Activated CD4-positive, alpha-beta memory T cell treated with anti-CD3 and anti-CD28 coated beads for 36 hours (primary cell): ENCODE data around the gene PAK1IP1. TPM values are rescaled to one million over a fixed set of nuclear protein-coding genes. Genes with fewer than 3 reads are reported as not detected.
"Not testable (repeated sequence)": the region's sequence is repeated elsewhere in the genome, so short reads cannot be mapped to it uniquely, and the experiment has no call there.

Experiments
- CTCF ChIA-PET: fragments of 350-600 bp; sonication (Branson Sonifier 250); formaldehyde crosslinking; loops from one replicate; lab custom pipeline; 2021; ENCODE audit warnings: antibody characterized with exemption, inconsistent platforms; lab: Charles Lee
- POLR2A ChIA-PET: fragments of 350-600 bp; sonication (Branson Sonifier 250); formaldehyde crosslinking; loops from one replicate; lab custom pipeline; 2021; ENCODE audit warnings: antibody characterized with exemption; lab: Charles Lee
- DNase-seq: peaks from one replicate; pipeline ENCODE4 v3.0.0-alpha.2; 2020
- H3K27ac Mint-ChIP-seq: one replicate; pipeline ENCODE4 v1.8.0; 2021; ENCODE audit warnings: mixed read lengths
- H3K27me3 Mint-ChIP-seq: one replicate; pipeline ENCODE4 v1.8.0; 2021; ENCODE audit warnings: mixed read lengths
- H3K36me3 Mint-ChIP-seq: one replicate; pipeline ENCODE4 v1.8.0; 2021; ENCODE audit warnings: mixed read lengths
- H3K4me1 Mint-ChIP-seq: one replicate; pipeline ENCODE4 v1.8.0; 2021; ENCODE audit warnings: low read depth, mixed read lengths
- H3K4me3 Mint-ChIP-seq: one replicate; pipeline ENCODE4 v1.8.0; 2021; ENCODE audit warnings: mild to moderate bottlenecking, mixed read lengths
- H3K9me3 Mint-ChIP-seq: one replicate; pipeline ENCODE4 v1.8.0; 2021; ENCODE audit warnings: mixed read lengths
- intact Hi-C: fragments of 100-400 bp; cut with micrococcal nuclease; formaldehyde crosslinking; loops from one replicate; pipeline ENCODE4 v1.15.1; 2023
- total RNA-seq, 2 experiments: library from RNA; stranded (reverse); gene quantifications; one replicate each; pipeline ENCODE4 v1.2.3, GENCODE V29; 2021

PAK1IP1 gene
- total RNA-seq, 2 experiments from 2014 or later, result 28.2 to 32.8 TPM

- CTCF ChIA-PET, result interaction anchor here (0.9 to 2.1 kb wide), 8 partner anchors 13 to 346 kb away, joined by 3 to 5 read pairs (median 4); partner anchors contain the start of gene SMIM13
- intact Hi-C loops, result loop anchor here (1.0 to 5.0 kb wide), 5 partner anchors 24 to 345 kb away; partner anchors contain the start of genes C6orf52, MAK, PAK1IP1 and SMIM13
- H3K27ac Mint-ChIP-seq, result peak within 1 kb of the TSS; percentile 86
Observed at GRCh38 chr6:10747251-10747972, 52.6 kb downstream of the PAK1IP1 start, which contains the start of gene TMEM14B. TSS of gene TMEM14B (plus strand) at chr6:10747805. CDS start at chr6:10749246, 1,441 bp downstream.

GRCh38 chr6:10749734-10750133, 55.0 kb downstream of the PAK1IP1 start:
- DNase-seq, result no peak
- intact Hi-C loops, result loop anchor here (5.0 kb wide), 1 partner anchor 343 kb away; the partner anchor contains the start of gene SMIM13
- no peak overlapping the region for H3K4me3 Mint-ChIP-seq
- ChIA-PET POLR2A (no interaction called here), CTCF (interaction anchor here (1.0 kb wide), 1 partner anchor 240 kb away, joined by 4 read pairs; no protein-coding TSS in a partner anchor)
- H3K9me3 Mint-ChIP-seq, result no peaks in the 10 kb centered on the region
- H3K27me3 Mint-ChIP-seq, result no peaks in the 10 kb centered on the region
- H3K36me3 Mint-ChIP-seq, result peaks cover 43% of the 10 kb centered on the region
- no peak overlapping the region for H3K27ac Mint-ChIP-seq
- H3K4me1 Mint-ChIP-seq, result peaks cover 54% of the 10 kb centered on the region

More at GRCh38 chr6:10747251-10747972, 52.6 kb downstream of the PAK1IP1 start, which contains the start of gene TMEM14B:
- peaks cover 47% of the 10 kb centered on the region for H3K4me1 Mint-ChIP-seq
- peaks cover 26% of the 10 kb centered on the region for H3K36me3 Mint-ChIP-seq
- H3K9me3 Mint-ChIP-seq, result no peaks in the 10 kb centered on the region
- peak within 1 kb of the TSS; percentile 88 for H3K4me3 Mint-ChIP-seq
- DNase-seq, result peak; percentile 100
- H3K27me3 Mint-ChIP-seq, result no peaks in the 10 kb centered on the region
- POLR2A ChIA-PET, result interaction anchor here (0.6 to 2.6 kb wide), 8 partner anchors 17 to 91 kb away, joined by 3 to 16 read pairs (median 4); partner anchors contain the start of genes C6orf52, MAK, PAK1IP1 and TMEM14C

- peaks cover 50% of the 10 kb centered on the region for H3K36me3 Mint-ChIP-seq
- H3K27me3 Mint-ChIP-seq, DNase-seq, H3K27ac Mint-ChIP-seq, intact Hi-C loops, H3K9me3 Mint-ChIP-seq, H3K4me3 Mint-ChIP-seq: not testable (repeated sequence)
- H3K4me1 Mint-ChIP-seq, result peaks cover 55% of the 10 kb centered on the region
- CTCF ChIA-PET, result interaction anchor here (1.0 kb wide), 1 partner anchor 9 kb away, joined by 3 read pairs; no protein-coding TSS in a partner anchor
- POLR2A ChIA-PET, result interaction anchor here (0.6 kb wide), 1 partner anchor 71 kb away, joined by 4 read pairs; no protein-coding TSS in a partner anchor
Observed at GRCh38 chr6:10750568-10750967, 55.8 kb downstream of the PAK1IP1 start.

GRCh38 chr6:10751757-10752156, 57.0 kb downstream of the PAK1IP1 start:
- DNase-seq, H3K4me3 Mint-ChIP-seq, H3K9me3 Mint-ChIP-seq, CTCF ChIA-PET, intact Hi-C loops, H3K27ac Mint-ChIP-seq, H3K27me3 Mint-ChIP-seq, POLR2A ChIA-PET: not testable (repeated sequence)
- H3K4me1 Mint-ChIP-seq, result peaks cover 50% of the 10 kb centered on the region
- peaks cover 58% of the 10 kb centered on the region for H3K36me3 Mint-ChIP-seq

- Mint-ChIP-seq H3K27me3 (no peaks in the 10 kb centered on the region), H3K4me3 (no peak overlapping the region), H3K27ac (no peak overlapping the region), H3K9me3 (no peaks in the 10 kb centered on the region), H3K36me3 (peaks cover 61% of the 10 kb centered on the region), H3K4me1 (peaks cover 40% of the 10 kb centered on the region)
- POLR2A ChIA-PET, result no interaction called here
- CTCF ChIA-PET, result no interaction called here
- intact Hi-C loops, result no loop called here
- DNase-seq, result no peak
Observed at GRCh38 chr6:10756085-10756484, 61.3 kb downstream of the PAK1IP1 start.

Other genes starting within 250 kb of the PAK1IP1 start
- 1 to 10 TPM; 1.4 to 1.5 TPM for gene GCNT2, start 173.6 kb upstream of the PAK1IP1 start, total RNA-seq
- gene C6orf52, start 356 bp upstream of the PAK1IP1 start, total RNA-seq, result 1 to 10 TPM; 2.4 to 3.7 TPM
- 10 to 100 TPM; 84.9 to 87.6 TPM for gene TMEM14C, start 28.1 kb downstream of the PAK1IP1 start, total RNA-seq
- gene TMEM14B, start 52.8 kb downstream of the PAK1IP1 start, total RNA-seq, result 10 to 100 TPM; 86.9 to 91.3 TPM
- 1 to 10 TPM in 1 of 2 experiments, under 1 TPM in 1; 0.87 to 1.1 TPM for gene MAK, start 143.6 kb downstream of the PAK1IP1 start, total RNA-seq
- gene GCM2, start 187.1 kb downstream of the PAK1IP1 start, total RNA-seq, result not detected
- under 1 TPM in 1 of 2 experiments, not detected in 1; 0.10 TPM for gene SYCP2L, start 192.1 kb downstream of the PAK1IP1 start, total RNA-seq